Suprapubic skin (tissue), 4 donors: Measurements from ENCODE around the gene PIAS1.

ENCODE experiments used
- CTCF ChIP-seq, 2 donors: fragments of 200-600 bp in 1 of 2; fragments of 450-650 bp in 1 of 2; sonication (generic) in 1 of 2; IDR thresholded peaks; one replicate each; pipeline ENCODE4 v1.5.1; 2016 to 2019; ENCODE audit warnings: antibody characterized with exemption in 2 of 2, mild to moderate bottlenecking in 1 of 2, moderate library complexity in 1 of 2
- EP300 ChIP-seq: sonication (generic); formaldehyde crosslinking; IDR thresholded peaks from one replicate; pipeline ENCODE4 v1.6.1; 2017; ENCODE audit warnings: antibody characterized with exemption
- POLR2A ChIP-seq, 2 donors: fragments of 450-650 bp; IDR thresholded peaks; one replicate each; pipeline ENCODE4 v1.6.1; 2017; ENCODE audit warnings: antibody characterized with exemption in 2 of 2, mild to moderate bottlenecking in 2 of 2, moderate library complexity in 2 of 2
- POLR2AphosphoS5 ChIP-seq, 3 donors: sonication (generic); formaldehyde crosslinking; IDR thresholded peaks; one replicate each; pipeline ENCODE4 v1.6.1; 2017; ENCODE audit warnings: antibody characterized with exemption in 3 of 3

- no peak for TF ChIP-seq POLR2AphosphoS5 (IDR thresholded peaks at IDR 0.05)
- TF ChIP-seq CTCF (IDR thresholded peaks at IDR 0.05) = no peak
- TF ChIP-seq POLR2A (IDR thresholded peaks at IDR 0.05) = no peak
- no peak for TF ChIP-seq EP300
These were observed 166.9 kb downstream of the PIAS1 start for GRCh38 chr15:68220967-68221366.
